CD8-positive, alpha-beta memory T cell (primary cell): ENCODE measurements around the gene C11orf21. TPM values are rescaled to one million over a fixed set of nuclear protein-coding genes. Genes with fewer than 3 reads are reported as not detected.
A peak's percentile ranks its signal among the peaks of the same experiment; 100 is the strongest.

Source experiments
- CTCF ChIA-PET: fragments of 350-600 bp; sonication (Branson Sonifier 250); formaldehyde crosslinking; loops from one replicate; lab custom pipeline; 2021; ENCODE audit warnings: antibody characterized with exemption; lab: Charles Lee
- POLR2A ChIA-PET: fragments of 350-600 bp; sonication (Branson Sonifier 250); formaldehyde crosslinking; loops from one replicate; lab custom pipeline; 2021; ENCODE audit warnings: antibody characterized with exemption; lab: Charles Lee
- DNase-seq, 5 donors: peaks; one replicate each; pipeline versions ENCODE4 v3.0.0 to v3.0.0-alpha.2; 2020 to 2022; ENCODE audit warnings: mixed read lengths in 1 of 5
- H3K27ac ChIP-seq: one replicate; pipeline ENCODE4 v1.7.0; 2013; ENCODE audit warnings: low read depth, mild to moderate bottlenecking, low read length, moderate library complexity
- H3K27me3 ChIP-seq: 2 replicates; pipeline ENCODE4 v1.7.0; 2013; ENCODE audit warnings: low read length, mild to moderate bottlenecking; ENCODE audit not compliant: insufficient read depth, poor library complexity, severe bottlenecking
- H3K36me3 ChIP-seq: 2 replicates; pipeline ENCODE4 v1.7.0; 2013; ENCODE audit warnings: mild to moderate bottlenecking, low read length, moderate library complexity; ENCODE audit not compliant: insufficient read depth
- H3K4me1 ChIP-seq: 2 replicates; pipeline ENCODE4 v1.7.0; 2013; ENCODE audit warnings: mild to moderate bottlenecking, low read length, moderate library complexity; ENCODE audit not compliant: insufficient read depth
- H3K4me3 ChIP-seq: 2 replicates; pipeline ENCODE4 v1.7.0; 2013; ENCODE audit warnings: mild to moderate bottlenecking, low read length
- H3K9me3 ChIP-seq: 2 replicates; pipeline ENCODE4 v1.7.0; 2013; ENCODE audit warnings: mild to moderate bottlenecking, low read length
- H3K27ac Mint-ChIP-seq, 8 donors: one replicate each; pipeline ENCODE4 v1.8.0; 2020 to 2021; ENCODE audit warnings: mixed read lengths in 8 of 8, mild to moderate bottlenecking in 6 of 8, inconsistent platforms in 3 of 8, moderate library complexity in 3 of 8
- H3K27me3 Mint-ChIP-seq, 2 donors: one replicate each; pipeline ENCODE4 v1.8.0; 2020 to 2021; ENCODE audit warnings: mixed read lengths in 2 of 2, mild to moderate bottlenecking in 1 of 2, moderate library complexity in 1 of 2
- H3K36me3 Mint-ChIP-seq, 3 donors: one replicate each; pipeline ENCODE4 v1.8.0; 2020 to 2021; ENCODE audit warnings: mixed read lengths in 3 of 3, inconsistent platforms in 1 of 3, mild to moderate bottlenecking in 1 of 3
- H3K4me1 Mint-ChIP-seq, 3 donors: one replicate each; pipeline ENCODE4 v1.8.0; 2020 to 2021; ENCODE audit warnings: mixed read lengths in 3 of 3, inconsistent platforms in 1 of 3, mild to moderate bottlenecking in 1 of 3
- H3K4me3 Mint-ChIP-seq, 7 donors: one replicate each; pipeline ENCODE4 v1.8.0; 2020 to 2021; ENCODE audit warnings: mixed read lengths in 7 of 7, mild to moderate bottlenecking in 6 of 7, moderate library complexity in 4 of 7, inconsistent platforms in 2 of 7
- H3K9me3 Mint-ChIP-seq, 5 donors: one replicate each; pipeline ENCODE4 v1.8.0; 2020 to 2022; ENCODE audit warnings: mixed read lengths in 5 of 5, mild to moderate bottlenecking in 3 of 5, moderate library complexity in 2 of 5, inconsistent platforms in 1 of 5
- polyA plus RNA-seq: library from polyadenylated mRNA; unstranded; fragments of 300-500 nt; fragmentation: Illumina TruSeq; gene quantifications from one replicate; pipeline ENCODE4 v1.2.3, GENCODE V29; 2021
- total RNA-seq, 2 experiments: library from RNA; stranded (reverse); gene quantifications; one replicate each; pipeline ENCODE4 v1.2.3, GENCODE V29; 2021

C11orf21 gene
- total and polyA plus RNA-seq, 3 experiments from 2014 or later = 8.8 to 30.1 (median 9.4) TPM

GRCh38 chr11:2271327-2272227, 30.1 kb downstream of the C11orf21 start:
- no peaks in the 10 kb centered on the region for H3K36me3 ChIP-seq
- peaks cover 4% of the 10 kb centered on the region for H3K27me3 ChIP-seq
- H3K27me3 Mint-ChIP-seq = peaks cover 5 to 33% of the 10 kb centered on the region in 2 donors
- POLR2A ChIA-PET = no interaction called here
- peaks cover 13% of the 10 kb centered on the region for H3K4me1 ChIP-seq
- CTCF ChIA-PET = interaction anchor here (1.8 kb wide), 1 partner anchor 33 kb away, joined by 6 read pairs; no protein-coding TSS in a partner anchor
- H3K27ac Mint-ChIP-seq = peak overlapping the region in 1 of 8 donors; percentile 42
- no peaks in the 10 kb centered on the region for H3K9me3 ChIP-seq
- peaks cover 10 to 26% (median 15%) of the 10 kb centered on the region in 3 donors for H3K4me1 Mint-ChIP-seq
- H3K4me3 ChIP-seq = no peak overlapping the region
- DNase-seq = no peak
- H3K27ac ChIP-seq = no peak overlapping the region
- peak overlapping the region in 6 of 7 donors; percentile 29 to 60 (median 44) for H3K4me3 Mint-ChIP-seq
- no peaks in the 10 kb centered on the region for H3K36me3 Mint-ChIP-seq
- H3K9me3 Mint-ChIP-seq = no peaks in the 10 kb centered on the region

- Histone ChIP-seq H3K27ac (no peak overlapping the region), H3K4me1 (peaks cover 18% of the 10 kb centered on the region), H3K36me3 (no peaks in the 10 kb centered on the region), H3K9me3 (no peaks in the 10 kb centered on the region), H3K27me3 (peaks cover 4% of the 10 kb centered on the region), H3K4me3 (no peak overlapping the region)
- Mint-ChIP-seq H3K27ac (no peak overlapping the region), H3K27me3 (peaks cover 5 to 33% of the 10 kb centered on the region in 2 donors), H3K4me1 (peaks cover 16 to 32% (median 21%) of the 10 kb centered on the region in 3 donors), H3K36me3 (no peaks in the 10 kb centered on the region), H3K4me3 (no peak overlapping the region), H3K9me3 (no peaks in the 10 kb centered on the region)
- POLR2A ChIA-PET = no interaction called here
- CTCF ChIA-PET = interaction anchor here (1.8 kb wide), 1 partner anchor 34 kb away, joined by 6 read pairs; no protein-coding TSS in a partner anchor
- DNase-seq = peak in 3 of 5 donors; percentile 49 to 68 (median 55)
These were observed 30.7 kb downstream of the C11orf21 start for GRCh38 chr11:2271077-2271326.

- Mint-ChIP-seq H3K27ac (peak within 1 kb of the TSS in 3 of 8 donors; percentile 57 to 83 (median 59)), H3K36me3 (no peaks in the 10 kb centered on the region), H3K4me3 (peak within 1 kb of the TSS; percentile 66 to 90 (median 71)), H3K27me3 (peaks cover 5 to 33% of the 10 kb centered on the region in 2 donors), H3K9me3 (no peaks in the 10 kb centered on the region), H3K4me1 (peaks cover 21 to 37% (median 26%) of the 10 kb centered on the region in 3 donors)
- DNase-seq = peak in 1 of 5 donors; percentile 33
- Histone ChIP-seq H3K9me3 (no peaks in the 10 kb centered on the region), H3K27ac (no peak within 1 kb of the TSS), H3K36me3 (no peaks in the 10 kb centered on the region), H3K4me1 (peaks cover 23% of the 10 kb centered on the region), H3K27me3 (peaks cover 4% of the 10 kb centered on the region), H3K4me3 (no peak within 1 kb of the TSS)
- ChIA-PET CTCF (interaction anchor here (1.0 to 1.3 kb wide), 3 partner anchors 31 to 70 kb away, joined by 3 to 5 read pairs (median 4); partner anchors contain the start of genes C11orf21 and TSPAN32), POLR2A (no interaction called here)
These were observed 31.2 kb downstream of the C11orf21 start, which contains the start of gene ASCL2 for GRCh38 chr11:2270322-2271076. Gene ASCL2 (minus strand): TSS chr11:2270588. CDS start chr11:2270332, 256 bp downstream.

- Mint-ChIP-seq H3K4me3 (peak overlapping the region in 6 of 7 donors; percentile 67 to 85 (median 70)), H3K9me3 (no peaks in the 10 kb centered on the region), H3K27me3 (peaks cover 5 to 33% of the 10 kb centered on the region in 2 donors), H3K36me3 (no peaks in the 10 kb centered on the region), H3K4me1 (peaks cover 25 to 40% (median 30%) of the 10 kb centered on the region in 3 donors), H3K27ac (no peak overlapping the region)
- Histone ChIP-seq H3K9me3 (no peaks in the 10 kb centered on the region), H3K27ac (no peak overlapping the region), H3K4me3 (no peak overlapping the region), H3K36me3 (no peaks in the 10 kb centered on the region), H3K4me1 (peaks cover 29% of the 10 kb centered on the region), H3K27me3 (peaks cover 4% of the 10 kb centered on the region)
- POLR2A ChIA-PET = no interaction called here
- DNase-seq = peak; percentile 22 to 60 (median 39)
- CTCF ChIA-PET = interaction anchor here (1.0 to 1.3 kb wide), 3 partner anchors 32 to 70 kb away, joined by 3 to 5 read pairs (median 4); partner anchors contain the start of genes C11orf21 and TSPAN32
These were observed 32.0 kb downstream of the C11orf21 start for GRCh38 chr11:2269601-2270321.

DNA sequence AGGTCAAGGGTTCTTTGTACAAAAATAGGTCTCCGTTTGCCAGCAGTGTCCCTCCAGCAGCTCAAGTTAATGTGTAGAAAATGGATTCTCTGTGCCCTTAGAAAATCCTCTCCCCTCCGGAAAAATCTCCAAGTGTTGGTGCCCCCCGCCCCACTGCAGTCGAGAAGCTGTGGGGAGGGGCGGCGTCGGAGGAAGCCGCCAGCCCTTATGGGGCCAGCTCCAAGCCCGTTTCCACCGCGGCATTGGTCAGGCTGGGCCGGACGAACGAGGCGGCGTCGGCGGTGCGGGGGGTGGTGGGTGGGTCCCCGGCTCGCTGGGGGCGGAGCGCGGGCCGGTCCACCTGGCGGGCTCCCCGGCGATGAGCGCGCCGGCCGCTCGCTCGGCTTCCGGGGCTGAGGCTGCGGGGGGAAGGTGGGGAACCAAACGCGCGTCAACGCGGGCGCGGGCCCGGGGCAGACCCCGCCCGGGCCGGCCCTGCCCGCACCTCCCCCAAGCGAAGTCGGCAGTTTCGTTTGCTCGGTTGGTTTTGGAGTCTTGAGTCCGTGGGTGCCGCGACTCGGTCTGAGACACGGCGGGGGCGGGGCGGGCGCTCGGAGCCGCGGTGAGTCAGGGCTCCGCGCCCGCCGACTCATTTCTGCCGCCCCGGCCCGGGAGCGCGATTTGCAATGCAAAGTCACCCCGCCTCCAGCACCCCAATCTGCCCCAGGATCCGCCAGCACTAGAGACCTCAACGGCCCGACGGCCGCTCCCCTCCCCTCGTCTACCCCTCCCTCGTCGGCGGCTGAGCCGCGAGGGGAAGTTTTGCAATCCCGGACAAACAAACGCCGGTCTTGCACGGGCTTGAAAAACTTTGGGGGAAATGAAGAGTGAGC, 32.8 kb downstream of the C11orf21 start:
- peak overlapping the region; percentile 41 for H3K4me3 ChIP-seq
- POLR2A ChIA-PET = interaction anchor here (0.6 kb wide), 1 partner anchor 671 kb away, joined by 3 read pairs; no protein-coding TSS in a partner anchor
- H3K9me3 Mint-ChIP-seq = no peaks in the 10 kb centered on the region
- H3K27ac Mint-ChIP-seq = peak overlapping the region in 3 of 8 donors; percentile 17 to 83 (median 25)
- DNase-seq = peak; percentile 13 to 56 (median 38)
- peaks cover 25 to 40% (median 30%) of the 10 kb centered on the region in 3 donors for H3K4me1 Mint-ChIP-seq
- no peak overlapping the region for H3K27ac ChIP-seq
- H3K36me3 ChIP-seq = no peaks in the 10 kb centered on the region
- H3K4me1 ChIP-seq = peaks cover 29% of the 10 kb centered on the region
- H3K9me3 ChIP-seq = no peaks in the 10 kb centered on the region
- peaks cover 4% of the 10 kb centered on the region for H3K27me3 ChIP-seq
- peak overlapping the region; percentile 66 to 85 (median 72) for H3K4me3 Mint-ChIP-seq
- peaks cover 5 to 29% of the 10 kb centered on the region in 2 donors for H3K27me3 Mint-ChIP-seq
- H3K36me3 Mint-ChIP-seq = no peaks in the 10 kb centered on the region
- CTCF ChIA-PET = interaction anchor here (1.3 kb wide), 2 partner anchors 37 to 69 kb away, joined by 3 to 5 read pairs; no protein-coding TSS in a partner anchor

DNA sequence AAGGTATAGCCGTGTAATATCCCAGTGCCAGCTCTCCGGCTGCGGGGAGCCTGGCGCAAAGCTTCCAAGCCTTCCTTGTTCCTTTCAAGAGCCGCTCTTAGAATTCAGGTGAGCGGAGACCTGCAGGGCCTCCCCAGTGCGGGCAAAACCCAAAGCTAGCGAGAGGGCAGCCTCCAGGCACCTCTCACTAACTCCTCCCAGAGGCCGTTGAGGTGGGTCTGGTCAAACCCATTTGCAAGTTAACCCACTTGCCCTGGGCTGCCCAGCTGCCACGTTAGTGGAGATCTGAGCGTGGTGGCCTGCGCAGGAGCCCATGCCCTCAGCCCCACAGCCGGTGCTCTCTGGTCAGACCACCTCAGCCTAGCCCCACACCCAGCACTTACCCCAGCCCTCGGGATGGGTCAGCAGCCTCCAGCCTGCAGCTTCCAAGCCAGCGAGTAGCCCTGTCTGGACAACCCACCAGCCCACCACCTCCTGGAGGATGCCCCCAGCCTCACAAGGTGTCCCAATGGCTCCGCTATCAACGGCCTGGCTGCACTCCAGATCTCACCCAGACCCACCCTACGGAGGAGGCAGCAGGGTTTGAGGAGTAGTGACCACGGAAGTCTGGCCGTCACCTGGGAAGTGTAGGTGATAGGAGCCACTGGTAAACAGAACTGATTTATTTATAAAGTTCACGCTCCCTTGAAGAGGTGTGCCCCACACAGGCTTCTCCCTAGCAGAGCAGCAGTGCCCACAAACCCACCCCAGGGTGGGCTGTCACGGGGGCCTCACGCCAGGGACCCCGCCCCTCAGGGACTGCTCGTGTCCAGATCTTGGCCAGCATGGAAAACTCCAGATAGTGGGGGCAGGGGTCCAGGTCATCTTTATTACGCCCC, 33.6 kb downstream of the C11orf21 start:
- Mint-ChIP-seq H3K9me3 (no peaks in the 10 kb centered on the region), H3K4me1 (peaks cover 25 to 40% (median 30%) of the 10 kb centered on the region in 3 donors), H3K27ac (peak overlapping the region in 2 of 8 donors; percentile 25 to 26), H3K4me3 (peak overlapping the region; percentile 33 to 74 (median 65)), H3K27me3 (peaks cover 0 to 26% of the 10 kb centered on the region in 2 donors), H3K36me3 (no peaks in the 10 kb centered on the region)
- Histone ChIP-seq H3K27me3 (peaks cover 4% of the 10 kb centered on the region), H3K36me3 (no peaks in the 10 kb centered on the region), H3K9me3 (no peaks in the 10 kb centered on the region), H3K27ac (no peak overlapping the region), H3K4me3 (no peak overlapping the region), H3K4me1 (peaks cover 29% of the 10 kb centered on the region)
- CTCF ChIA-PET = interaction anchor here (1.2 to 1.8 kb wide), 3 partner anchors 35 to 38 kb away, joined by 3 to 8 read pairs (median 3); no protein-coding TSS in a partner anchor
- POLR2A ChIA-PET = interaction anchor here (0.6 kb wide), 1 partner anchor 672 kb away, joined by 3 read pairs; no protein-coding TSS in a partner anchor
- DNase-seq = no peak
